GM23338 (cell line): Measurements from ENCODE around the gene WWOX. TPM values are rescaled to one million over a fixed set of nuclear protein-coding genes. Genes with fewer than 3 reads are reported as not detected.

Experiments used
- ATAC-seq: fragments of 200-7000 bp; cut with Tn5 transposase; 3 replicates; pipeline ENCODE4 v1.9.1; 2020
- DNase-seq: peaks from one replicate; pipeline ENCODE4 v3.0.0-alpha.2; 2015; ENCODE audit warnings: low spot score
- H2AFZ ChIP-seq: fragments of 200-600 bp; sonication (generic); 2 replicates; pipeline ENCODE4 v1.8.0; 2016; ENCODE audit warnings: antibody characterized with exemption, mild to moderate bottlenecking, moderate library complexity
- H3F3A ChIP-seq: fragments of 200-600 bp; sonication (generic); replicated peaks from 2 replicates; pipeline ENCODE4 v1.8.0; 2017; ENCODE audit warnings: antibody characterized with exemption, mixed run types, low read depth
- H3K27ac ChIP-seq: fragments of 200-600 bp; sonication (generic); 2 replicates; pipeline ENCODE4 v1.6.1; 2016; ENCODE audit warnings: low read depth
- H3K27me3 ChIP-seq: fragments of 200-600 bp; sonication (generic); 2 replicates; pipeline ENCODE4 v1.8.0; 2016; ENCODE audit warnings: mild to moderate bottlenecking, mixed run types, moderate library complexity; ENCODE audit not compliant: insufficient read depth
- H3K36me3 ChIP-seq: fragments of 200-600 bp; sonication (generic); 2 replicates; pipeline ENCODE4 v1.8.0; 2016; ENCODE audit warnings: mild to moderate bottlenecking; ENCODE audit not compliant: insufficient read depth
- H3K4me1 ChIP-seq: fragments of 200-600 bp; sonication (generic); 2 replicates; pipeline ENCODE4 v1.8.0; 2016; ENCODE audit warnings: mild to moderate bottlenecking, moderate library complexity; ENCODE audit not compliant: insufficient read depth
- H3K4me2 ChIP-seq: fragments of 200-600 bp; sonication (generic); 2 replicates; pipeline ENCODE4 v1.7.1; 2017; ENCODE audit warnings: mixed run types
- H3K4me3 ChIP-seq: fragments of 200-600 bp; sonication (generic); 2 replicates; pipeline ENCODE4 v1.6.1; 2016; ENCODE audit warnings: mixed run types
- H3K79me2 ChIP-seq: fragments of 200-600 bp; sonication (generic); replicated peaks from 2 replicates; pipeline ENCODE4 v1.8.0; 2017; ENCODE audit warnings: mild to moderate bottlenecking; ENCODE audit not compliant: insufficient read depth
- H3K9me2 ChIP-seq: fragments of 200-600 bp; sonication (generic); 2 replicates; pipeline ENCODE4 v1.8.0; 2017; ENCODE audit not compliant: insufficient read depth
- H4K20me1 ChIP-seq: fragments of 200-600 bp; sonication (generic); replicated peaks from 2 replicates; pipeline ENCODE4 v1.8.0; 2017; ENCODE audit warnings: mild to moderate bottlenecking; ENCODE audit not compliant: insufficient read depth
- H3K27ac Mint-ChIP-seq: 2 replicates; pipeline ENCODE4 v1.8.0; 2020; ENCODE audit warnings: inconsistent platforms, mild to moderate bottlenecking, moderate library complexity, mixed read lengths
- H3K27me3 Mint-ChIP-seq: 3 replicates; pipeline ENCODE4 v1.8.0; 2022; ENCODE audit warnings: low read depth, mild to moderate bottlenecking, moderate library complexity, mixed read lengths, inconsistent platforms; ENCODE audit not compliant: insufficient read depth, poor library complexity
- H3K36me3 Mint-ChIP-seq: 3 replicates; pipeline ENCODE4 v1.8.0; 2021; ENCODE audit warnings: low read depth, mild to moderate bottlenecking, inconsistent platforms, moderate library complexity, mixed read lengths
- H3K4me1 Mint-ChIP-seq: 3 replicates; pipeline ENCODE4 v1.8.0; 2020; ENCODE audit warnings: mild to moderate bottlenecking, inconsistent platforms, mixed read lengths
- H3K4me3 Mint-ChIP-seq: 3 replicates; pipeline ENCODE4 v1.8.0; 2021; ENCODE audit warnings: moderate library complexity, mild to moderate bottlenecking, inconsistent platforms, mixed read lengths
- H3K9me3 Mint-ChIP-seq: 3 replicates; pipeline ENCODE4 v1.8.0; 2020; ENCODE audit warnings: moderate library complexity, mild to moderate bottlenecking, inconsistent platforms, mixed read lengths
- CREB1 ChIP-seq: fragments of 250-450 bp; sonication (Bioruptor Pico); IDR thresholded peaks from 2 replicates; pipeline ENCODE4 v1.5.0; 2020; ENCODE audit warnings: low read depth, mild to moderate bottlenecking, moderate library complexity
- NANOG ChIP-seq: IDR thresholded peaks from 2 replicates; pipeline ENCODE4 v1.6.1; 2016; ENCODE audit warnings: antibody characterized with exemption, borderline replicate concordance
- STAT1 ChIP-seq: IDR thresholded peaks from one replicate; pipeline ENCODE4 v1.6.1; 2016; ENCODE audit warnings: antibody characterized with exemption; ENCODE audit not compliant: unreplicated experiment
- ZNF114 ChIP-seq: fragments of 250-450 bp; sonication (Bioruptor Pico); IDR thresholded peaks from 2 replicates; pipeline ENCODE4 v1.5.0; 2020; ENCODE audit warnings: mild to moderate bottlenecking, moderate library complexity
- ZNF462 ChIP-seq: fragments of 250-450 bp; sonication (Bioruptor Pico); IDR thresholded peaks from 2 replicates; pipeline ENCODE4 v1.5.0; 2020; ENCODE audit warnings: mild to moderate bottlenecking, moderate library complexity
- polyA plus RNA-seq: library from polyadenylated mRNA; unstranded; fragments of >200 nt; fragmentation: Nextera tagmentation; extraction: Ambion mirVana; gene quantifications from 2 replicates; pipeline ENCODE4 v1.2.1, GENCODE V29; 2016
- total RNA-seq: library from RNA; depleted of rRNA; stranded (reverse); fragments of >200 nt; shearing (Covaris generic); gene quantifications from 2 replicates; pipeline ENCODE4 v1.2.3, GENCODE V29; 2014
- TF ChIP-seq, protein P1 (sequence below), 2 experiments: fragments of 200-600 bp in 1 of 2; sonication (generic) in 1 of 2; conservative IDR thresholded peaks; 2 replicates each; pipeline versions ENCODE4 v1.5.1 to v1.6.1; 2016 to 2017; ENCODE audit warnings: antibody characterized with exemption in 2 of 2, low read depth in 2 of 2, mild to moderate bottlenecking in 2 of 2, moderate library complexity in 1 of 2

WWOX gene
- total and polyA plus RNA-seq, 2 experiments from 2014 or later = 10.0 to 19.3 TPM

- Histone ChIP-seq H3F3A (no peaks in the 10 kb centered on the region), H3K9me2 (no peaks in the 10 kb centered on the region; the same call in 1 of the 2 replicates), H3K27ac (no peak overlapping the region), H3K36me3 (no peaks in the 10 kb centered on the region), H3K4me1 (no peaks in the 10 kb centered on the region), H3K4me2 (no peak overlapping the region), H2AFZ (no peak overlapping the region), H3K27me3 (no peaks in the 10 kb centered on the region), H3K4me3 (no peak overlapping the region), H4K20me1 (no peaks in the 10 kb centered on the region), H3K79me2 (no peaks in the 10 kb centered on the region)
- Mint-ChIP-seq H3K27me3 (peaks cover 3% of the 10 kb centered on the region), H3K27ac (no peak overlapping the region), H3K4me1 (no peaks in the 10 kb centered on the region), H3K36me3 (no peaks in the 10 kb centered on the region), H3K9me3 (no peaks in the 10 kb centered on the region; the same call in 2 of the 3 replicates), H3K4me3 (no peak overlapping the region)
- DNase-seq = no peak
- ATAC-seq = no peak
- no peak for TF ChIP-seq CREB1
- TF ChIP-seq NANOG = no peak
- TF ChIP-seq, protein P1, sequence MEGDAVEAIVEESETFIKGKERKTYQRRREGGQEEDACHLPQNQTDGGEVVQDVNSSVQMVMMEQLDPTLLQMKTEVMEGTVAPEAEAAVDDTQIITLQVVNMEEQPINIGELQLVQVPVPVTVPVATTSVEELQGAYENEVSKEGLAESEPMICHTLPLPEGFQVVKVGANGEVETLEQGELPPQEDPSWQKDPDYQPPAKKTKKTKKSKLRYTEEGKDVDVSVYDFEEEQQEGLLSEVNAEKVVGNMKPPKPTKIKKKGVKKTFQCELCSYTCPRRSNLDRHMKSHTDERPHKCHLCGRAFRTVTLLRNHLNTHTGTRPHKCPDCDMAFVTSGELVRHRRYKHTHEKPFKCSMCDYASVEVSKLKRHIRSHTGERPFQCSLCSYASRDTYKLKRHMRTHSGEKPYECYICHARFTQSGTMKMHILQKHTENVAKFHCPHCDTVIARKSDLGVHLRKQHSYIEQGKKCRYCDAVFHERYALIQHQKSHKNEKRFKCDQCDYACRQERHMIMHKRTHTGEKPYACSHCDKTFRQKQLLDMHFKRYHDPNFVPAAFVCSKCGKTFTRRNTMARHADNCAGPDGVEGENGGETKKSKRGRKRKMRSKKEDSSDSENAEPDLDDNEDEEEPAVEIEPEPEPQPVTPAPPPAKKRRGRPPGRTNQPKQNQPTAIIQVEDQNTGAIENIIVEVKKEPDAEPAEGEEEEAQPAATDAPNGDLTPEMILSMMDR (conservative IDR thresholded peaks at IDR 0.05; ENCODE audit: low read depth in 2 of 2) = no peak
- TF ChIP-seq ZNF462 (CRISPR knock-in tag) = no peak
- no peak for TF ChIP-seq STAT1
- no peak for TF ChIP-seq ZNF114 (CRISPR knock-in tag)
Measured at GRCh38 chr16:78843978-78844377, 744.5 kb downstream of the WWOX start.
